Peyer's patch (tissue), 4 donors: Measurements from ENCODE around the gene TMEM87B. TPM values are rescaled to one million over a fixed set of nuclear protein-coding genes. Genes with fewer than 3 reads are reported as not detected.

Experiments used
- DNase-seq, 3 donors: peaks; one replicate each; pipeline ENCODE4 v3.0.0-alpha.2; 2017 to 2019
- H3K27ac ChIP-seq, 4 donors: fragments of 200-600 bp; sonication (generic); one replicate each; pipeline ENCODE4 v1.5.1; 2016 to 2019
- H3K27me3 ChIP-seq, 2 donors: fragments of 200-600 bp; sonication (generic); one replicate each; pipeline ENCODE4 v1.5.1; 2019
- H3K36me3 ChIP-seq, 3 donors: fragments of 200-600 bp; sonication (generic); one replicate each; pipeline ENCODE4 v1.5.1; 2016 to 2019
- H3K4me1 ChIP-seq, 4 donors: fragments of 200-600 bp; sonication (generic); one replicate each; pipeline ENCODE4 v1.5.1; 2016 to 2019
- H3K4me3 ChIP-seq, 4 donors: fragments of 200-600 bp; sonication (generic); 1 replicate in 3 of 4; 2 replicates in 1 of 4; pipeline ENCODE4 v1.5.1; 2016 to 2019; ENCODE audit warnings: mild to moderate bottlenecking in 1 of 4
- H3K9me3 ChIP-seq, 4 donors: fragments of 200-600 bp; sonication (generic); one replicate each; pipeline ENCODE4 v1.5.1; 2016 to 2019; ENCODE audit warnings: mild to moderate bottlenecking in 1 of 4
- CTCF ChIP-seq, 6 experiments: fragments of 450-650 bp in 4 of 6; fragments of 200-600 bp in 2 of 6; sonication (generic) in 1 of 6; IDR thresholded peaks; one replicate each; pipeline ENCODE4 v1.5.1; 2017 to 2019; ENCODE audit warnings: antibody characterized with exemption in 6 of 6, mild to moderate bottlenecking in 3 of 6, moderate library complexity in 1 of 6
- POLR2A ChIP-seq, 2 donors: fragments of 450-650 bp; IDR thresholded peaks; one replicate each; pipeline ENCODE4 v1.5.1; 2017; ENCODE audit warnings: antibody characterized with exemption in 2 of 2, mild to moderate bottlenecking in 2 of 2, moderate library complexity in 2 of 2
- total RNA-seq, 4 donors: library from RNA; depleted of rRNA; stranded (reverse); fragments of >200 nt; gene quantifications; one replicate each; pipeline ENCODE4 v1.1.0, GENCODE V29; 2016

TMEM87B gene
- total RNA-seq, 4 donors from 2014 or later: 22.3 to 85.6 (median 48.6) TPM

GRCh38 chr2:112073875-112074274 lies 18.8 kb downstream of the TMEM87B start:
- Histone ChIP-seq H3K36me3 (peaks cover 0 to 59% (median 0%) of the 10 kb centered on the region in 3 donors), H3K9me3 (no peaks in the 10 kb centered on the region), H3K4me3 (no peak overlapping the region), H3K27me3 (no peaks in the 10 kb centered on the region), H3K4me1 (no peaks in the 10 kb centered on the region), H3K27ac (no peak overlapping the region)
- no peak for DNase-seq
- TF ChIP-seq POLR2A (IDR thresholded peaks at IDR 0.05): no peak
- no peak for TF ChIP-seq CTCF (IDR thresholded peaks at IDR 0.05)

- Histone ChIP-seq H3K27me3 (no peaks in the 10 kb centered on the region), H3K27ac (no peak overlapping the region), H3K4me3 (no peak overlapping the region), H3K9me3 (no peaks in the 10 kb centered on the region), H3K36me3 (peaks cover 0 to 54% (median 0%) of the 10 kb centered on the region in 3 donors), H3K4me1 (no peaks in the 10 kb centered on the region)
- TF ChIP-seq POLR2A (IDR thresholded peaks at IDR 0.05) (no peak), CTCF (IDR thresholded peaks at IDR 0.05) (no peak)
- DNase-seq: no peak
These were observed 19.4 kb downstream of the TMEM87B start for GRCh38 chr2:112074506-112074905.

GRCh38 chr2:112075490-112076260 lies 20.6 kb downstream of the TMEM87B start:
- H3K36me3 ChIP-seq: peaks cover 0 to 53% (median 0%) of the 10 kb centered on the region in 3 donors
- H3K9me3 ChIP-seq: no peaks in the 10 kb centered on the region
- no peak overlapping the region for H3K27ac ChIP-seq
- TF ChIP-seq POLR2A (IDR thresholded peaks at IDR 0.05) (no peak), CTCF (IDR thresholded peaks at IDR 0.05) (no peak)
- no peaks in the 10 kb centered on the region for H3K27me3 ChIP-seq
- no peak overlapping the region for H3K4me3 ChIP-seq
- no peaks in the 10 kb centered on the region for H3K4me1 ChIP-seq
- no peak for DNase-seq

GRCh38 chr2:112077814-112078213 lies 22.7 kb downstream of the TMEM87B start:
- Histone ChIP-seq H3K36me3 (peaks cover 0 to 54% (median 0%) of the 10 kb centered on the region in 3 donors), H3K27me3 (no peaks in the 10 kb centered on the region), H3K4me1 (no peaks in the 10 kb centered on the region), H3K9me3 (no peaks in the 10 kb centered on the region), H3K4me3 (no peak overlapping the region), H3K27ac (no peak overlapping the region)
- no peak for DNase-seq
- TF ChIP-seq POLR2A (IDR thresholded peaks at IDR 0.05): no peak

- no peak for DNase-seq
- H3K27ac ChIP-seq: no peak overlapping the region
- no peaks in the 10 kb centered on the region for H3K4me1 ChIP-seq
- no peak overlapping the region for H3K4me3 ChIP-seq
- H3K27me3 ChIP-seq: no peaks in the 10 kb centered on the region
- peaks cover 0 to 75% (median 0%) of the 10 kb centered on the region in 3 donors for H3K36me3 ChIP-seq
- TF ChIP-seq CTCF (IDR thresholded peaks at IDR 0.05) (no peak), POLR2A (IDR thresholded peaks at IDR 0.05) (no peak)
- no peaks in the 10 kb centered on the region for H3K9me3 ChIP-seq
These were observed 26.2 kb downstream of the TMEM87B start for GRCh38 chr2:112081262-112081661.

GRCh38 chr2:112084689-112085374 lies 29.8 kb downstream of the TMEM87B start:
- H3K27ac ChIP-seq: no peak overlapping the region
- TF ChIP-seq CTCF (IDR thresholded peaks at IDR 0.05): no peak
- no peak for TF ChIP-seq POLR2A (IDR thresholded peaks at IDR 0.05)
- no peak overlapping the region for H3K4me3 ChIP-seq
- peaks cover 0 to 94% (median 0%) of the 10 kb centered on the region in 3 donors for H3K36me3 ChIP-seq
- peaks cover 0 to 6% (median 0%) of the 10 kb centered on the region in 4 donors for H3K4me1 ChIP-seq
- H3K27me3 ChIP-seq: no peaks in the 10 kb centered on the region
- no peak for DNase-seq
- H3K9me3 ChIP-seq: no peaks in the 10 kb centered on the region
